Panc1 (cell line): Measurements from ENCODE around the gene ERG. TPM values are rescaled to one million over a fixed set of nuclear protein-coding genes. Genes with fewer than 3 reads are reported as not detected.

Source experiments
- ATAC-seq: fragments of 200-7000 bp; cut with Tn5 transposase; 2 replicates; pipeline ENCODE4 v1.9.1; 2020; ENCODE audit warnings: mild to moderate bottlenecking, moderate library complexity
- BruUV-seq: library from RNA; stranded (reverse); fragments of 400-500 nt; replicated peaks from 2 replicates; lab custom pipeline; 2021; lab: Mats Ljungman, UMichigan
- CTCF ChIA-PET: fragments of 300-600 bp; sonication (Branson Sonifier 250); formaldehyde crosslinking; loops from one replicate; lab custom pipeline; 2022; ENCODE audit warnings: antibody characterized with exemption; lab: Charles Lee
- POLR2A ChIA-PET: fragments of 300-600 bp; sonication (Branson Sonifier 250); formaldehyde crosslinking; loops from one replicate; lab custom pipeline; 2022; ENCODE audit warnings: antibody characterized with exemption; lab: Charles Lee
- DNase-seq: peaks from one replicate; pipeline ENCODE4 v3.0.0-alpha.2; 2010; ENCODE audit warnings: low read depth, low spot score
- H3K27ac ChIP-seq: 2 replicates; pipeline ENCODE4 v1.5.1; 2011; ENCODE audit warnings: mild to moderate bottlenecking, low read length, inconsistent platforms
- H3K27me3 ChIP-seq: fragments of 200-500 bp; sonication (Bioruptor generic); 2 replicates; pipeline ENCODE4 v1.6.0; 2014; ENCODE audit warnings: low read length, inconsistent platforms; ENCODE audit not compliant: control insufficient read depth, insufficient read depth
- H3K36me3 ChIP-seq: fragments of 200-500 bp; sonication (Bioruptor generic); 2 replicates; pipeline ENCODE4 v1.5.1; 2014; ENCODE audit warnings: inconsistent platforms, mild to moderate bottlenecking, low read length, moderate library complexity; ENCODE audit not compliant: control insufficient read depth, insufficient read depth
- H3K4me1 ChIP-seq: 2 replicates; pipeline ENCODE4 v1.5.1; 2011; ENCODE audit warnings: inconsistent platforms, mild to moderate bottlenecking, low read length, moderate library complexity; ENCODE audit not compliant: control insufficient read depth, insufficient read depth
- H3K4me3 ChIP-seq, 2 experiments: 2 replicates each; pipeline ENCODE4 v1.5.1; 2011 to 2012; ENCODE audit warnings: low read depth in 2 of 2, low read length in 2 of 2, mild to moderate bottlenecking in 2 of 2, inconsistent platforms in 1 of 2, moderate library complexity in 1 of 2
- H3K9me3 ChIP-seq: fragments of 200-500 bp; sonication (Bioruptor generic); 2 replicates; pipeline ENCODE4 v1.5.1; 2014; ENCODE audit warnings: low read depth, mild to moderate bottlenecking, inconsistent platforms, low read length, moderate library complexity; ENCODE audit not compliant: control insufficient read depth, insufficient read depth
- CTCF ChIP-seq: fragments of 450-650 bp; IDR thresholded peaks from 2 replicates; pipeline ENCODE4 v1.5.1; 2017; ENCODE audit warnings: mild to moderate bottlenecking
- POLR2AphosphoS5 ChIP-seq: IDR thresholded peaks from 2 replicates; pipeline ENCODE4 v1.6.1; 2012; ENCODE audit warnings: mild to moderate bottlenecking, low read depth, low read length, moderate library complexity
- REST ChIP-seq, 2 experiments: IDR thresholded peaks; 2 replicates each; pipeline ENCODE4 v1.6.1; 2011 to 2012; ENCODE audit warnings: low read depth in 2 of 2, control low read depth in 1 of 2, low read length in 1 of 2, mild to moderate bottlenecking in 1 of 2, moderate library complexity in 1 of 2; ENCODE audit not compliant: insufficient read depth in 1 of 2
- SIN3A ChIP-seq: IDR thresholded peaks from 2 replicates; pipeline ENCODE4 v1.6.1; 2012; ENCODE audit warnings: low read depth, mild to moderate bottlenecking, low read length, moderate library complexity, borderline replicate concordance; ENCODE audit not compliant: insufficient read depth
- TCF7L2 ChIP-seq: IDR thresholded peaks from 2 replicates; pipeline ENCODE4 v1.6.1; 2011; ENCODE audit warnings: mild to moderate bottlenecking, low read depth, low read length, inconsistent platforms
- in situ Hi-C: cut with HindIII; loops from 2 replicates; pipeline ENCODE4 v1.10.0; 2016; ENCODE audit warnings: low sequenced_read_pairs, low pct_unique_long_range_greater_than_20kb
- intact Hi-C: fragments of 100-400 bp; cut with micrococcal nuclease; formaldehyde crosslinking; loops from one replicate; pipeline ENCODE4 v1.10.0; 2022; ENCODE audit not compliant: unreplicated experiment
- total RNA-seq: library from RNA; stranded (reverse); gene quantifications from one replicate; pipeline ENCODE4 v1.2.1, GENCODE V29; 2021; ENCODE audit not compliant: unreplicated experiment

The ERG gene
- total RNA-seq, 1 experiment from 2014 or later = 0.49 TPM

GRCh38 chr21:38420140-38420539 lies 78.1 kb downstream of the ERG start:
- ChIA-PET CTCF (no interaction called here), POLR2A (no interaction called here)
- no peak for TF ChIP-seq TCF7L2
- TF ChIP-seq CTCF = no peak
- no peak for TF ChIP-seq SIN3A
- TF ChIP-seq REST (IDR thresholded peaks at IDR 0.05; ENCODE audit: insufficient read depth in 1 of 2, low read depth in 2 of 2, low read length in 1 of 2) = no peak
- no peak for TF ChIP-seq POLR2AphosphoS5
- no peaks in the 10 kb centered on the region for H3K36me3 ChIP-seq
- no peak for DNase-seq
- no peak overlapping the region for H3K27ac ChIP-seq
- in situ Hi-C loops (no loop called here), intact Hi-C loops (no loop called here)
- H3K4me1 ChIP-seq = no peaks in the 10 kb centered on the region
- no peaks in the 10 kb centered on the region for H3K27me3 ChIP-seq
- H3K4me3 ChIP-seq = no peak overlapping the region
- ATAC-seq = no peak
- H3K9me3 ChIP-seq = no peaks in the 10 kb centered on the region
- BruUV-seq = no TSS peak

- no peaks in the 10 kb centered on the region for H3K27me3 ChIP-seq
- H3K4me3 ChIP-seq = no peak overlapping the region
- DNase-seq = no peak
- H3K27ac ChIP-seq = no peak overlapping the region
- TF ChIP-seq REST (IDR thresholded peaks at IDR 0.05; ENCODE audit: insufficient read depth in 1 of 2, low read depth in 2 of 2, low read length in 1 of 2) = no peak
- TF ChIP-seq POLR2AphosphoS5 = no peak
- no peak for TF ChIP-seq CTCF
- no peak for TF ChIP-seq SIN3A
- TF ChIP-seq TCF7L2 = no peak
- no peaks in the 10 kb centered on the region for H3K9me3 ChIP-seq
- ChIA-PET POLR2A (no interaction called here), CTCF (no interaction called here)
- no peaks in the 10 kb centered on the region for H3K4me1 ChIP-seq
- ATAC-seq = no peak
- in situ Hi-C loops = no loop called here
- H3K36me3 ChIP-seq = no peaks in the 10 kb centered on the region
- intact Hi-C loops = no loop called here
- BruUV-seq = no TSS peak
These were observed 80.6 kb downstream of the ERG start for GRCh38 chr21:38417726-38418125.
